HepG2 (cell line): ENCODE data around the gene H1-8. TPM values are rescaled to one million over a fixed set of nuclear protein-coding genes. Genes with fewer than 3 reads are reported as not detected.

Experiments used
- CREB3 ChIP-seq: sonication (generic); formaldehyde crosslinking; IDR thresholded peaks from 2 replicates; pipeline ENCODE4 v1.5.0; 2020; ENCODE audit warnings: missing genetic modification reagents
- CREM ChIP-seq, 2 experiments: sonication (generic) in 1 of 2; formaldehyde crosslinking in 1 of 2; IDR thresholded peaks; 2 replicates each; pipeline versions ENCODE4 v1.4.0 to v1.6.1; 2016 to 2020; ENCODE audit warnings: antibody characterized with exemption in 1 of 2, mild to moderate bottlenecking in 1 of 2, missing genetic modification reagents in 1 of 2
- HNF4A ChIP-seq: sonication (generic); formaldehyde crosslinking; IDR thresholded peaks from 2 replicates; pipeline ENCODE4 v1.4.0; 2020; ENCODE audit warnings: missing genetic modification reagents
- LCORL ChIP-seq, 2 experiments: fragments of 450-650 bp in 1 of 2; sonication (generic) in 1 of 2; formaldehyde crosslinking in 1 of 2; IDR thresholded peaks; 2 replicates each; pipeline versions ENCODE4 v1.5.0 to v1.6.1; 2017 to 2020; ENCODE audit warnings: antibody characterized with exemption in 1 of 2, missing genetic modification reagents in 1 of 2
- NR2C2 ChIP-seq: sonication (generic); formaldehyde crosslinking; IDR thresholded peaks from 2 replicates; pipeline ENCODE4 v1.4.0; 2020; ENCODE audit warnings: missing genetic modification reagents, mild to moderate bottlenecking, moderate library complexity, borderline replicate concordance
- SP140L ChIP-seq: sonication (generic); formaldehyde crosslinking; IDR thresholded peaks from 2 replicates; pipeline ENCODE4 v1.4.0; 2020; ENCODE audit warnings: missing genetic modification reagents, borderline replicate concordance
- ZNF275 ChIP-seq: sonication (generic); formaldehyde crosslinking; IDR thresholded peaks from 2 replicates; pipeline ENCODE4 v1.8.0; 2022; ENCODE audit warnings: missing genetic modification reagents, mild to moderate bottlenecking, inconsistent platforms, borderline replicate concordance
- polyA plus RNA-seq, 8 experiments: library from polyadenylated mRNA; depleted of rRNA in 3 of 8; stranded (reverse) in 7 of 8; unstranded in 1 of 8; fragments of >200 nt; fragmentation: Illumina TruSeq in 4 of 8; extraction: Trizol in 4 of 8; gene quantifications; 2 replicates each; pipeline versions ENCODE4 v1.2.1 to v1.2.3, GENCODE V29; 2011 to 2016; ENCODE audit warnings: low read depth in 4 of 8, missing spikeins in 1 of 8, mixed read lengths in 1 of 8; ENCODE audit not compliant: insufficient read depth in 1 of 8
- total RNA-seq, 5 experiments: library from RNA; depleted of rRNA; stranded (reverse); fragments of >200 nt; fragmentation: Illumina TruSeq; extraction: Trizol; gene quantifications; 2 replicates each; pipeline ENCODE4 v1.2.3, GENCODE V29; 2016; ENCODE audit warnings: low read depth in 1 of 5
- TF ChIP-seq, protein P1 (sequence below): fragments of 450-650 bp; IDR thresholded peaks from 2 replicates; pipeline ENCODE4 v1.6.1; 2017; ENCODE audit warnings: mild to moderate bottlenecking
- TF ChIP-seq, protein P2 (sequence below): sonication (generic); formaldehyde crosslinking; IDR thresholded peaks from 2 replicates; pipeline ENCODE4 v1.4.0; 2020; ENCODE audit warnings: missing genetic modification reagents
- TF ChIP-seq, protein P3 (sequence below): sonication (generic); formaldehyde crosslinking; IDR thresholded peaks from 2 replicates; pipeline ENCODE4 v1.4.0; 2020; ENCODE audit warnings: missing genetic modification reagents

Gene H1-8
- total and polyA plus RNA-seq, 2 of the 13 experiments (the other 11 are each of a cell fraction or from before 2014, with no cell fraction given): 0.08 TPM; not detected in 1

DNA sequence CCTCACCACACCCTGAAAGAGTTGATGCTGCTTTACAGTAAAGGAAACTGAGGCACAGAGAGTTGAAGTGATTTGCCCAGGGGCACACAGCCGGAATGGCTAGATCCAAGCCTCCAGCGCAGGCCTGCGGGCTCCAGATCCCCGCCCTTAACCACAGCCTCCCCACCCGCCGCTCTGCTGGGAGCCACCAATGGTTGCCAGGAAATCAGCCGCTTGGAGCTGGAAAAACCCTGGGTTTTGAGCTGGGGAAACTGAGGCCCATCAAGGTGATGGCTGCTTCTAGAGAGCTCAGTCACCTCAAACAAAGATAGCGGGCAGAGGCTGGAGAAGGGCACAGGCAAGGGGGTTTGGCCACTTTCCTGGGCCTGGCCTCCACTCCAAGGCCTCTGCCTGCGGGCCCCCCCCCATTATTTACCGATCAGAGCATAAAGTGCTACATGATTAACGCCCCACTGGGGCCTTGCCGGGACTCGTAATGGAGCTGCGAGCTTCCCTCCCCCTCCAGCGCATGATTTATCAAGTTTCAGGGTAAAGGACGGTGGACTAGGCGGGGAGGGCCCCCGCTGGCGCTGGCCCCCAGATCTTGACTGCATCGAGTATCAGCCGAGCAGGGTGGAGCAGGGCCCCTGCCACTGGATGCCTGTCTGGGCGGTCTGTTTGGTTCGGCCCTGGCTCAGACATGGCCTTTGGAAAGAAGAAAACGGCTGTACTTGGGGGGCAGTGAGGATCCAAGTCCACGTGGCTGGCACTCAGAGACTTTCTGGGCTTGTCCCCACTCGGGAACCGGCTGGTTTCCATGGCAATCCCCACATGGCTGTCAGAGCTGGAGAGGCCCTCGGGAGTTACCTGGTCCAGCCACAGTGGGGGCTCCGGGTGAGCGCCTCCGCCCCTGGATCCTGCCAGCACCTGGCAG, 54.4 kb downstream of the H1-8 start (continued):
- TF ChIP-seq, protein P1, sequence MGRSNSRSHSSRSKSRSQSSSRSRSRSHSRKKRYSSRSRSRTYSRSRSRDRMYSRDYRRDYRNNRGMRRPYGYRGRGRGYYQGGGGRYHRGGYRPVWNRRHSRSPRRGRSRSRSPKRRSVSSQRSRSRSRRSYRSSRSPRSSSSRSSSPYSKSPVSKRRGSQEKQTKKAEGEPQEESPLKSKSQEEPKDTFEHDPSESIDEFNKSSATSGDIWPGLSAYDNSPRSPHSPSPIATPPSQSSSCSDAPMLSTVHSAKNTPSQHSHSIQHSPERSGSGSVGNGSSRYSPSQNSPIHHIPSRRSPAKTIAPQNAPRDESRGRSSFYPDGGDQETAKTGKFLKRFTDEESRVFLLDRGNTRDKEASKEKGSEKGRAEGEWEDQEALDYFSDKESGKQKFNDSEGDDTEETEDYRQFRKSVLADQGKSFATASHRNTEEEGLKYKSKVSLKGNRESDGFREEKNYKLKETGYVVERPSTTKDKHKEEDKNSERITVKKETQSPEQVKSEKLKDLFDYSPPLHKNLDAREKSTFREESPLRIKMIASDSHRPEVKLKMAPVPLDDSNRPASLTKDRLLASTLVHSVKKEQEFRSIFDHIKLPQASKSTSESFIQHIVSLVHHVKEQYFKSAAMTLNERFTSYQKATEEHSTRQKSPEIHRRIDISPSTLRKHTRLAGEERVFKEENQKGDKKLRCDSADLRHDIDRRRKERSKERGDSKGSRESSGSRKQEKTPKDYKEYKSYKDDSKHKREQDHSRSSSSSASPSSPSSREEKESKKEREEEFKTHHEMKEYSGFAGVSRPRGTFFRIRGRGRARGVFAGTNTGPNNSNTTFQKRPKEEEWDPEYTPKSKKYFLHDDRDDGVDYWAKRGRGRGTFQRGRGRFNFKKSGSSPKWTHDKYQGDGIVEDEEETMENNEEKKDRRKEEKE: no peak
- TF ChIP-seq CREB3 (CRISPR knock-in tag) (no peak), LCORL (IDR thresholded peaks at IDR 0.05) (no peak), LCORL (CRISPR knock-in tag; IDR thresholded peaks at IDR 0.05) (0 out of 2 replicates have a peak, but pooled peaks have one; percentile 29), SP140L (no peak), HNF4A (peak; percentile 21), NR2C2 (CRISPR knock-in tag) (no peak), ZNF275 (CRISPR knock-in tag) (no peak), CREM (IDR thresholded peaks at IDR 0.05) (no peak), CREM (CRISPR knock-in tag; IDR thresholded peaks at IDR 0.05) (no peak)
- TF ChIP-seq, protein P2, sequence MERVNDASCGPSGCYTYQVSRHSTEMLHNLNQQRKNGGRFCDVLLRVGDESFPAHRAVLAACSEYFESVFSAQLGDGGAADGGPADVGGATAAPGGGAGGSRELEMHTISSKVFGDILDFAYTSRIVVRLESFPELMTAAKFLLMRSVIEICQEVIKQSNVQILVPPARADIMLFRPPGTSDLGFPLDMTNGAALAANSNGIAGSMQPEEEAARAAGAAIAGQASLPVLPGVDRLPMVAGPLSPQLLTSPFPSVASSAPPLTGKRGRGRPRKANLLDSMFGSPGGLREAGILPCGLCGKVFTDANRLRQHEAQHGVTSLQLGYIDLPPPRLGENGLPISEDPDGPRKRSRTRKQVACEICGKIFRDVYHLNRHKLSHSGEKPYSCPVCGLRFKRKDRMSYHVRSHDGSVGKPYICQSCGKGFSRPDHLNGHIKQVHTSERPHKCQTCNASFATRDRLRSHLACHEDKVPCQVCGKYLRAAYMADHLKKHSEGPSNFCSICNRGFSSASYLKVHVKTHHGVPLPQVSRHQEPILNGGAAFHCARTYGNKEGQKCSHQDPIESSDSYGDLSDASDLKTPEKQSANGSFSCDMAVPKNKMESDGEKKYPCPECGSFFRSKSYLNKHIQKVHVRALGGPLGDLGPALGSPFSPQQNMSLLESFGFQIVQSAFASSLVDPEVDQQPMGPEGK: peak; percentile 98
- TF ChIP-seq, protein P3, sequence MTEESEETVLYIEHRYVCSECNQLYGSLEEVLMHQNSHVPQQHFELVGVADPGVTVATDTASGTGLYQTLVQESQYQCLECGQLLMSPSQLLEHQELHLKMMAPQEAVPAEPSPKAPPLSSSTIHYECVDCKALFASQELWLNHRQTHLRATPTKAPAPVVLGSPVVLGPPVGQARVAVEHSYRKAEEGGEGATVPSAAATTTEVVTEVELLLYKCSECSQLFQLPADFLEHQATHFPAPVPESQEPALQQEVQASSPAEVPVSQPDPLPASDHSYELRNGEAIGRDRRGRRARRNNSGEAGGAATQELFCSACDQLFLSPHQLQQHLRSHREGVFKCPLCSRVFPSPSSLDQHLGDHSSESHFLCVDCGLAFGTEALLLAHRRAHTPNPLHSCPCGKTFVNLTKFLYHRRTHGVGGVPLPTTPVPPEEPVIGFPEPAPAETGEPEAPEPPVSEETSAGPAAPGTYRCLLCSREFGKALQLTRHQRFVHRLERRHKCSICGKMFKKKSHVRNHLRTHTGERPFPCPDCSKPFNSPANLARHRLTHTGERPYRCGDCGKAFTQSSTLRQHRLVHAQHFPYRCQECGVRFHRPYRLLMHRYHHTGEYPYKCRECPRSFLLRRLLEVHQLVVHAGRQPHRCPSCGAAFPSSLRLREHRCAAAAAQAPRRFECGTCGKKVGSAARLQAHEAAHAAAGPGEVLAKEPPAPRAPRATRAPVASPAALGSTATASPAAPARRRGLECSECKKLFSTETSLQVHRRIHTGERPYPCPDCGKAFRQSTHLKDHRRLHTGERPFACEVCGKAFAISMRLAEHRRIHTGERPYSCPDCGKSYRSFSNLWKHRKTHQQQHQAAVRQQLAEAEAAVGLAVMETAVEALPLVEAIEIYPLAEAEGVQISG: 0 out of 2 replicates have a peak, but pooled peaks have one; percentile 11
